Loucy (cell line): ENCODE measurements around the gene ANKRD18A.
"Not testable (repeated sequence)": the region's sequence is repeated elsewhere in the genome, so short reads cannot be mapped to it uniquely, and the experiment has no call there.

ENCODE experiments used
- H2AFZ ChIP-seq: fragments of 200-600 bp; sonication (generic); 2 replicates; pipeline ENCODE4 v1.6.0; 2016; ENCODE audit warnings: antibody characterized with exemption, mild to moderate bottlenecking, low read length, moderate library complexity
- H3F3A ChIP-seq: fragments of 200-600 bp; 2 replicates; pipeline ENCODE4 v1.6.0; 2016; ENCODE audit warnings: antibody characterized with exemption, low read depth, mild to moderate bottlenecking
- H3K27me3 ChIP-seq: fragments of 200-600 bp; sonication (generic); 2 replicates; pipeline ENCODE4 v1.6.1; 2014; ENCODE audit warnings: low read length, mild to moderate bottlenecking; ENCODE audit not compliant: insufficient read depth, poor library complexity, severe bottlenecking
- H3K36me3 ChIP-seq: fragments of 200-600 bp; sonication (generic); 2 replicates; pipeline ENCODE4 v1.6.1; 2016; ENCODE audit warnings: low read length; ENCODE audit not compliant: insufficient read depth
- H3K4me1 ChIP-seq: fragments of 200-600 bp; sonication (generic); 2 replicates; pipeline ENCODE4 v1.5.1; 2014; ENCODE audit warnings: low read length, mild to moderate bottlenecking; ENCODE audit not compliant: insufficient read depth, poor library complexity, severe bottlenecking
- H3K4me2 ChIP-seq: fragments of 200-600 bp; sonication (generic); 2 replicates; pipeline ENCODE4 v1.6.0; 2014; ENCODE audit warnings: antibody characterized with exemption, low read length, low read depth, mild to moderate bottlenecking; ENCODE audit not compliant: poor library complexity, severe bottlenecking
- H3K4me3 ChIP-seq: fragments of 200-600 bp; sonication (generic); 2 replicates; pipeline ENCODE4 v1.5.1; 2014; ENCODE audit warnings: low read length, mild to moderate bottlenecking, mixed read lengths; ENCODE audit not compliant: poor library complexity, severe bottlenecking
- H3K79me2 ChIP-seq: fragments of 200-600 bp; sonication (generic); 2 replicates; pipeline ENCODE4 v1.6.1; 2014; ENCODE audit warnings: low read length; ENCODE audit not compliant: insufficient read depth
- H3K9ac ChIP-seq: fragments of 200-600 bp; sonication (generic); 2 replicates; pipeline ENCODE4 v1.6.0; 2014; ENCODE audit warnings: mild to moderate bottlenecking, low read depth, low read length, moderate library complexity; ENCODE audit not compliant: poor library complexity, severe bottlenecking
- H3K9me2 ChIP-seq: fragments of 200-600 bp; sonication (generic); replicated peaks from 2 replicates; pipeline ENCODE4 v1.6.1; 2016; ENCODE audit warnings: low read depth, low read length, mixed read lengths
- H3K9me3 ChIP-seq: fragments of 200-600 bp; sonication (generic); 2 replicates; pipeline ENCODE4 v1.6.1; 2014; ENCODE audit warnings: mild to moderate bottlenecking, antibody characterized with exemption, low read length, low read depth; ENCODE audit not compliant: insufficient read depth
- H4K20me1 ChIP-seq: fragments of 200-600 bp; sonication (generic); 2 replicates; pipeline ENCODE4 v1.6.0; 2014; ENCODE audit warnings: antibody characterized with exemption, low read length, mild to moderate bottlenecking; ENCODE audit not compliant: insufficient read depth, poor library complexity, severe bottlenecking

Gene ANKRD18A

GRCh38 chr9:38595117-38595516, 25.3 kb downstream of the ANKRD18A start:
- not testable (repeated sequence) for H3K36me3 ChIP-seq, H3K9me2 ChIP-seq, H3K4me3 ChIP-seq, H2AFZ ChIP-seq, H3K4me1 ChIP-seq, H3K79me2 ChIP-seq, H3F3A ChIP-seq, H4K20me1 ChIP-seq, H3K4me2 ChIP-seq, H3K9me3 ChIP-seq, H3K27me3 ChIP-seq, H3K9ac ChIP-seq

- H3K9me3 ChIP-seq = not testable (repeated sequence)
Measured at GRCh38 chr9:38591346-38592063, 28.9 kb downstream of the ANKRD18A start.

GRCh38 chr9:38583765-38584164, 36.6 kb downstream of the ANKRD18A start:
- H3K4me2 ChIP-seq, H2AFZ ChIP-seq, H3K36me3 ChIP-seq, H3K27me3 ChIP-seq, H3K9ac ChIP-seq, H3F3A ChIP-seq, H3K79me2 ChIP-seq, H4K20me1 ChIP-seq, H3K9me2 ChIP-seq, H3K4me3 ChIP-seq, H3K9me3 ChIP-seq, H3K4me1 ChIP-seq: not testable (repeated sequence)

More at GRCh38 chr9:38591346-38592063, 28.9 kb downstream of the ANKRD18A start:
- not testable (repeated sequence) for H3K36me3 ChIP-seq, H3K9me2 ChIP-seq, H3F3A ChIP-seq, H3K9ac ChIP-seq, H4K20me1 ChIP-seq, H3K4me3 ChIP-seq, H2AFZ ChIP-seq, H3K79me2 ChIP-seq, H3K27me3 ChIP-seq, H3K4me1 ChIP-seq, H3K4me2 ChIP-seq

- not testable (repeated sequence) for H3K4me3 ChIP-seq, H3K9ac ChIP-seq, H3K9me3 ChIP-seq, H2AFZ ChIP-seq, H3F3A ChIP-seq, H3K9me2 ChIP-seq, H3K79me2 ChIP-seq, H4K20me1 ChIP-seq, H3K4me2 ChIP-seq, H3K4me1 ChIP-seq, H3K27me3 ChIP-seq, H3K36me3 ChIP-seq
Measured at GRCh38 chr9:38580112-38580511, 40.3 kb downstream of the ANKRD18A start.

GRCh38 chr9:38576181-38576580, 44.2 kb downstream of the ANKRD18A start:
- not testable (repeated sequence) for H3K36me3 ChIP-seq, H2AFZ ChIP-seq, H3K4me3 ChIP-seq, H4K20me1 ChIP-seq, H3K4me1 ChIP-seq, H3F3A ChIP-seq, H3K9ac ChIP-seq, H3K27me3 ChIP-seq, H3K9me2 ChIP-seq, H3K79me2 ChIP-seq, H3K9me3 ChIP-seq, H3K4me2 ChIP-seq

- not testable (repeated sequence) for H3K9ac ChIP-seq, H3K4me1 ChIP-seq, H3K9me3 ChIP-seq, H3K27me3 ChIP-seq, H4K20me1 ChIP-seq, H3K9me2 ChIP-seq, H3F3A ChIP-seq, H3K4me3 ChIP-seq, H2AFZ ChIP-seq, H3K36me3 ChIP-seq, H3K4me2 ChIP-seq, H3K79me2 ChIP-seq
Measured at GRCh38 chr9:38566048-38566447, 54.3 kb downstream of the ANKRD18A start.

- H4K20me1 ChIP-seq, H3K27me3 ChIP-seq, H3K79me2 ChIP-seq, H3F3A ChIP-seq, H3K9me3 ChIP-seq, H3K36me3 ChIP-seq, H2AFZ ChIP-seq, H3K4me1 ChIP-seq, H3K4me3 ChIP-seq, H3K9me2 ChIP-seq, H3K9ac ChIP-seq, H3K4me2 ChIP-seq: not testable (repeated sequence)
Measured at GRCh38 chr9:38565178-38565577, 55.2 kb downstream of the ANKRD18A start.
